Nephron (organoid): Measurements from ENCODE around the gene OR1M1.
"Not testable (repeated sequence)": the region's sequence is repeated elsewhere in the genome, so short reads cannot be mapped to it uniquely, and the experiment has no call there.

ENCODE experiments used
- H3K27ac Mint-ChIP-seq, 3 experiments: 2 replicates each; pipeline ENCODE4 v1.8.0; 2020; ENCODE audit warnings: mixed read lengths in 3 of 3, mild to moderate bottlenecking in 2 of 3, moderate library complexity in 1 of 3
- H3K27me3 Mint-ChIP-seq: 2 replicates; pipeline ENCODE4 v1.8.0; 2021; ENCODE audit warnings: low read depth, mild to moderate bottlenecking, moderate library complexity, mixed read lengths
- H3K36me3 Mint-ChIP-seq: 2 replicates; pipeline ENCODE4 v1.8.0; 2020; ENCODE audit warnings: low read depth, mixed read lengths
- H3K4me1 Mint-ChIP-seq: 2 replicates; pipeline ENCODE4 v1.8.0; 2020; ENCODE audit warnings: mixed read lengths
- H3K4me3 Mint-ChIP-seq, 3 experiments: 2 replicates each; pipeline ENCODE4 v1.8.0; 2020; ENCODE audit warnings: mild to moderate bottlenecking in 3 of 3, mixed read lengths in 3 of 3, moderate library complexity in 2 of 3
- H3K9me3 Mint-ChIP-seq: 2 replicates; pipeline ENCODE4 v1.8.0; 2020; ENCODE audit warnings: mixed read lengths
- TF ChIP-seq, protein P1 (sequence below), 3 experiments: fragments of 200-600 bp; sonication (generic); IDR thresholded peaks; one replicate each; pipeline ENCODE4 v1.5.0; 2021; ENCODE audit warnings: antibody characterized with exemption in 3 of 3; ENCODE audit not compliant: unreplicated experiment in 3 of 3

The OR1M1 gene

DNA sequence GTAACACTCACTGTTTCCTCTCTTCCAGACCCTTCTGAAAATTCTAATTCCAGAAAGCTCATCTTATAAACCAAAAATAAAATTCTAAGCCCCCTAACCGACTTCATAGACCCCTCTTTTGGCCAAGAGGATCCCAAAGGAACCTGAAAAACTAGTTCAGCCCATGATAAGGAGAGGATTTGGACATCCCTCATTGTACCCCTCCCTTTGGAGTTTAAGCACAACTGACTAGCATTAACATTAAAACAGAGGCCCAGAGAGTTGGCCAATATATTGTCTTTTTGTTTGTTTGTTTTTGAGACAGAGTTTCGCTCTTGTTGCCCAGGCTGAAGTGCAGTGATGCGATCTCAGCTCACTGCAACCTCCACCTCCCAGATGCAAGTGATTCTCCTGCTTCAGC, 42.4 kb upstream of the OR1M1 start:
- Mint-ChIP-seq H3K27me3 (peaks cover 18% of the 10 kb centered on the region), H3K4me3 (no peak overlapping the region), H3K27ac (no peak overlapping the region), H3K36me3 (no peaks in the 10 kb centered on the region), H3K9me3 (no peaks in the 10 kb centered on the region), H3K4me1 (no peaks in the 10 kb centered on the region)
- TF ChIP-seq, protein P1, sequence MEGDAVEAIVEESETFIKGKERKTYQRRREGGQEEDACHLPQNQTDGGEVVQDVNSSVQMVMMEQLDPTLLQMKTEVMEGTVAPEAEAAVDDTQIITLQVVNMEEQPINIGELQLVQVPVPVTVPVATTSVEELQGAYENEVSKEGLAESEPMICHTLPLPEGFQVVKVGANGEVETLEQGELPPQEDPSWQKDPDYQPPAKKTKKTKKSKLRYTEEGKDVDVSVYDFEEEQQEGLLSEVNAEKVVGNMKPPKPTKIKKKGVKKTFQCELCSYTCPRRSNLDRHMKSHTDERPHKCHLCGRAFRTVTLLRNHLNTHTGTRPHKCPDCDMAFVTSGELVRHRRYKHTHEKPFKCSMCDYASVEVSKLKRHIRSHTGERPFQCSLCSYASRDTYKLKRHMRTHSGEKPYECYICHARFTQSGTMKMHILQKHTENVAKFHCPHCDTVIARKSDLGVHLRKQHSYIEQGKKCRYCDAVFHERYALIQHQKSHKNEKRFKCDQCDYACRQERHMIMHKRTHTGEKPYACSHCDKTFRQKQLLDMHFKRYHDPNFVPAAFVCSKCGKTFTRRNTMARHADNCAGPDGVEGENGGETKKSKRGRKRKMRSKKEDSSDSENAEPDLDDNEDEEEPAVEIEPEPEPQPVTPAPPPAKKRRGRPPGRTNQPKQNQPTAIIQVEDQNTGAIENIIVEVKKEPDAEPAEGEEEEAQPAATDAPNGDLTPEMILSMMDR (IDR thresholded peaks at IDR 0.05; ENCODE audit: unreplicated experiment in 3 of 3): no peak

GRCh38 chr19:9046694-9047093, 40.2 kb upstream of the OR1M1 start:
- no peaks in the 10 kb centered on the region for H3K4me1 Mint-ChIP-seq
- H3K27me3 Mint-ChIP-seq: peaks cover 14% of the 10 kb centered on the region
- H3K9me3 Mint-ChIP-seq: no peaks in the 10 kb centered on the region
- H3K27ac Mint-ChIP-seq: no peak overlapping the region
- H3K36me3 Mint-ChIP-seq: no peaks in the 10 kb centered on the region
- TF ChIP-seq, protein P1 (IDR thresholded peaks at IDR 0.05; ENCODE audit: unreplicated experiment in 3 of 3): no peak
- H3K4me3 Mint-ChIP-seq: no peak overlapping the region

- Mint-ChIP-seq H3K4me3 (no peak overlapping the region), H3K9me3 (peaks cover 2% of the 10 kb centered on the region), H3K27me3 (peaks cover 3% of the 10 kb centered on the region), H3K4me1 (no peaks in the 10 kb centered on the region), H3K27ac (no peak overlapping the region), H3K36me3 (no peaks in the 10 kb centered on the region)
- TF ChIP-seq, protein P1 (IDR thresholded peaks at IDR 0.05; ENCODE audit: unreplicated experiment in 3 of 3): no peak
Measured at GRCh38 chr19:9052894-9053293, 34.0 kb upstream of the OR1M1 start.

DNA sequence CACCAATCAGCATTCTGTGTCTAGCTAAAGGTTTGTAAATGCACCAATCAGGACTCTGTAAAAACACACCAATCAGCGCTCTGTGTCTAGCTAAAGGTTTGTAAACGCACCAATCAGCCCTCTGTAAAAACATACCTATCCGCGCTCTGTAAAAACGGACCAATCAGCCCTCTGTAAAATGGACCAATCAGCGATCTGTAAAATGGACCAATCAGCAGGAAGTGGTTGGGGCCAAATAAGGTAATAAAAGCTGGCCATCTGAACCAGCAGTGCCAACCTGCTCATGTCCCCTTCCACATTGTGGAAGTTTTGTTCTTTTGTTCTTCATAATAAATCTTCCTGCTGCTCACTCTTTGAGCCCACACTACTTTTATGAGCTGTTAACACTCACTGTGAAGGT, 33.2 kb upstream of the OR1M1 start:
- not testable (repeated sequence) for H3K4me3 Mint-ChIP-seq, H3K27ac Mint-ChIP-seq, H3K9me3 Mint-ChIP-seq, H3K36me3 Mint-ChIP-seq, H3K27me3 Mint-ChIP-seq, H3K4me1 Mint-ChIP-seq

- Mint-ChIP-seq H3K9me3 (peaks cover 3% of the 10 kb centered on the region), H3K36me3 (no peaks in the 10 kb centered on the region), H3K27me3 (peaks cover 3% of the 10 kb centered on the region), H3K27ac (no peak overlapping the region), H3K4me3 (no peak overlapping the region), H3K4me1 (peaks cover 4% of the 10 kb centered on the region)
- TF ChIP-seq, protein P1 (IDR thresholded peaks at IDR 0.05; ENCODE audit: unreplicated experiment in 3 of 3): no peak
Measured at GRCh38 chr19:9054207-9054606, 32.7 kb upstream of the OR1M1 start.

DNA sequence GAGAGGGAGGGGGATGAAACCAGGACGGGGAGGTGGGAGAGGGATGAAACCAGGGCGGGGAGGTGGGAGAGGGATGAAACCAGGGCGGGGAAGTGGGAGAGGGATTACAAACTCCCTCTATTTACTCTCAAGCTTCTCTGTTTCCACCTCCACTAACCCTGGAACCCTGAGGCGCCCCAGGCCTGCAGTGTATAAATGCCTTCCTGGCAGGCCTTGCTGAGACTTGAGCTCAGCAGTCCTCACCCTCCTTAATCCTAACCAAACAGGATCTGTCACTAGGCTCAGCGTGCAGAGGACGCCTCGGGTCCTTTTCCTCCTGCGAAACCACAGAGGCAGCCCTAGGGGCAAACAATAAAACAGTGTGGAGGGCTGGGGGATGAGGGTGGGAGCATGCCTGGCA, 32.1 kb upstream of the OR1M1 start:
- peaks cover 6% of the 10 kb centered on the region for H3K4me1 Mint-ChIP-seq
- H3K4me3 Mint-ChIP-seq: no peak overlapping the region
- H3K27ac Mint-ChIP-seq: peak overlapping the region in 2 of 3 experiments; percentile 67 to 70
- TF ChIP-seq, protein P1 (IDR thresholded peaks at IDR 0.05; ENCODE audit: unreplicated experiment in 3 of 3): no peak
- H3K9me3 Mint-ChIP-seq: peaks cover 3% of the 10 kb centered on the region
- H3K36me3 Mint-ChIP-seq: no peaks in the 10 kb centered on the region
- H3K27me3 Mint-ChIP-seq: peaks cover 6% of the 10 kb centered on the region

- not testable (repeated sequence) for H3K27me3 Mint-ChIP-seq, H3K9me3 Mint-ChIP-seq, H3K27ac Mint-ChIP-seq, H3K36me3 Mint-ChIP-seq, H3K4me3 Mint-ChIP-seq, H3K4me1 Mint-ChIP-seq
Measured at GRCh38 chr19:9056131-9056530, 30.7 kb upstream of the OR1M1 start.
